ENCODE results near the gene DPP4.
"Not testable (repeated sequence)": the region's sequence is repeated elsewhere in the genome, so short reads cannot be mapped to it uniquely, and the experiment has no call there.

DPP4 gene

GRCh38 chr2:162053808-162054155, 20.2 kb downstream of the DPP4 start:
- no peak for DNase-seq

- no peak for DNase-seq
Observed at GRCh38 chr2:162053066-162053807, 20.8 kb downstream of the DPP4 start.

GRCh38 chr2:162050513-162050961, 23.5 kb downstream of the DPP4 start:
- DNase-seq, result no peak

DNA sequence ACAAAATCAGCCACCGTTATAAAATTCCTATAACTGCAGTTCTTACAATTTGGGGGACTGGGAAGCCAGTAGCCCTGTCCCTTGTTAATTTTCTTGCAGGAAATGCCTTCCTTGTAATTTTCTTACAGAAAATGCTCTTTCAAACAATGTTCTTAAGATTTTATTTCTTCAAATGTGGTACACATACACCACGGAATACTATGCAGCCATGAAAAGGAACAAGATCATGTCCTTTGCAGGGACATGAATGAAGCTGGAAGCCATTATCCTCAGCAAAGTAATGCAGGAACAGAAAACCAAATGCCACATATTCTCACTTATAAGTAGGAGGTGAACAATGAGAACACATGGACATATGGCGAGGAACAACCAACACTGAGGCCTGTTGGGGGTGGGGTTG, 24.9 kb downstream of the DPP4 start:
- DNase-seq, result not testable (repeated sequence)

DNA sequence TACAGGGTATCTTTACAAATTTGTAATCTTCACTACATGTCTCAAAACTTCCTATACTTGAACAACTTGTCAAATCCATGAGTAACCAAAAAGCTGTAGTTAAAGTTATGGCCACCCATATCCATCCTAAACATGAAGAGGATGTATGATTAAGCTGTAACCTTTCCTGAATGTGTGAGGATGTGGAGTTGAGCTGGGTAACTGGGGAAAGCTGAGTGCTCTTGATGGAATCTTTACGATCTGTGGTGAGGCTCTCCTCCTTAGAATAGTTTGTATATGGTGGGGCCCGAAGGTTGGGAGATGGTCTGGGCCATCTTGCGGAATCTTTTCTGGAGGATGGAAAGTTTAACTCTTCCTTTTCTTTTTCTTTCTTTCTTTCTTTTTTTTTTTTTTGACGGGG, 29.4 kb downstream of the DPP4 start:
- DNase-seq, result no peak

- DNase-seq, result no peak
Observed at GRCh38 chr2:162043132-162043531, 30.9 kb downstream of the DPP4 start.

DNA sequence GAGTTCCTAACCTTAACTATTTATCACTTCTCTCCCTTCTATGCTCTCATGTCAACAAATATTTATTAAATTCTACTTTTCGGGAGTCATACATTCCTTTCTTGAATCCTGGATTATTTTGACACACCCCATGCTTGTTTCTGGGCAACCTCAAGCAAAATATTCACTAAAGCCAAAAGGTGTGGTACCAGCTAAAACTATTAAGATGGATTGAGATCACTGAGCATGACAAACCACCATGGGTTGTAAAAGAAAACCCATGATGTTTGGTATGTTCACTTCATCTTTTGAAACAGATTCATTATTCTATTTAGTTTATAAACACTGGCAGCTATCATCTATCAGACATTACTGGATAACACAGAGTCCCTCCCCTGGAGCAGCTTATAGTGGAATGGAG, 32.5 kb downstream of the DPP4 start:
- no peak for DNase-seq

GRCh38 chr2:162038725-162039124, 35.3 kb downstream of the DPP4 start:
- DNase-seq, result no peak

- DNase-seq, result no peak
Observed at GRCh38 chr2:162037886-162038285, 36.1 kb downstream of the DPP4 start.

- DNase-seq, result no peak
Observed at GRCh38 chr2:162037028-162037795, 36.8 kb downstream of the DPP4 start.

GRCh38 chr2:162035981-162036380, 38.0 kb downstream of the DPP4 start:
- DNase-seq, result no peak

DNA sequence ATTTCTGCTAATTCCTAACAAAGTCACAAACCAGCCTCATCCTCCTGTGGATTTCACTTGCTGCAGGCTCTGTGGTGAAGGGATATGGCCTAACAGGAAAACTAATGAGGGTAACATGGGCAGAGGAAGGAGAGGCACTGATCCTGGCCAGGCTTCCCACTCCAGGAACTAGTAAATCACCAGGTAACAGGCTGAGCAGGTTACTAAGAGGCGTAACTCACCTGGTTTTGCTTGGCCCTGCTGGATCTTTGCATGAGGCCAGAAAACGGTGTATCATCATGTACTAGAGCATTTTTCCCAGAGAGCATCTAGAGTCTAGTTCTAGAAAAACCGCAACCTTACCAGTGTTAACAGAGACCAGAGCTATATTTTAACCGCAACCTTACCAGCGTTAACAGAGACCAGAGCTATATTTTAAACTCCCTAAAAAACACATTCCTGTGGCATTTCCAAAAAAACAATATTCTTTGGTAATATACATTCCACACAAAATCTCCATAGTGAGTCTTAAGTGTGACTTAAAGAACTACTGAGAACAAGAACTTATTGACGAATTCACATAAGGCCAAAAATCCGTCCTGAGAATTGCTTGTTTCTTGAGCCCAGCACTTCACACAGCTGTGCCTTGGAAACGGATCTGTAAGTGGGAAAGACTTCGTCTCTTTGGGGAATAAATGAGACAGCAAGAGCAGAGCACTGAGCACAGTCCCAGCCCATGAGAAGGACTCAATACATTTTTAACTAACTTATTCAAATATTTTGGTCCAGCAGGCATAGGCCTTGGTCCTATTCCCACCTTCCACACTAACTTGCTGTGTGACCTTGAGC, 43.4 kb downstream of the DPP4 start:
- DNase-seq, result no peak

DNA sequence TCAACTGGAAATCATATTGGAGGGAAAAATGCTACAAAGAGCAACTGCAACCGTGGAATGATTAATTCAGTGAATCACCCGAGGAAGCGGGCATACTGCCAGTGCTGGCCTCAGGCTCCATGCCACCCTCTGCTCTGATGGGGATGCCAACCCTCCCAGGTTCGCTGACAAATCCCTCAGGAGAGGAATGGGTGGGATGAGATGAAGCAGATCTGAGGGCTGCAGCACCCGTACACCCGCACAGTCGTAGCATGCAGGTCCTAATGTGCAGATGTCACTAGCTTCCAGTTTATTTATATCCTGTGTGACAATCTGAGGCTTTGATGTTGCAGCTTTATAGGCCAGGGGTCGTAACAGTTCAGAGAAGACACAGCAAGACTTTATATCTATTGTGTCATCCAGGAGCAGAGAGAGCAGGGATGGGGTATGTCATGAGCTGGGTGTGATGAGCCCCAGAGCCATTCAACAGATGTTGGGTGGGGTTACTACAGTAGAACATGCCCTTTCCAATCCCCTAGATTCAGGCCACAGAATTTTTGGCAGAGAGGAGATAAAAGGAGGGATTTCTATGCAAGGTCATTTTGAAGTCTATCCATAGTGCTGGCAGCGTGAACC, 44.6 kb downstream of the DPP4 start:
- DNase-seq, result no peak

- no peak for DNase-seq
Observed at GRCh38 chr2:162028511-162028910, 45.5 kb downstream of the DPP4 start.

DNA sequence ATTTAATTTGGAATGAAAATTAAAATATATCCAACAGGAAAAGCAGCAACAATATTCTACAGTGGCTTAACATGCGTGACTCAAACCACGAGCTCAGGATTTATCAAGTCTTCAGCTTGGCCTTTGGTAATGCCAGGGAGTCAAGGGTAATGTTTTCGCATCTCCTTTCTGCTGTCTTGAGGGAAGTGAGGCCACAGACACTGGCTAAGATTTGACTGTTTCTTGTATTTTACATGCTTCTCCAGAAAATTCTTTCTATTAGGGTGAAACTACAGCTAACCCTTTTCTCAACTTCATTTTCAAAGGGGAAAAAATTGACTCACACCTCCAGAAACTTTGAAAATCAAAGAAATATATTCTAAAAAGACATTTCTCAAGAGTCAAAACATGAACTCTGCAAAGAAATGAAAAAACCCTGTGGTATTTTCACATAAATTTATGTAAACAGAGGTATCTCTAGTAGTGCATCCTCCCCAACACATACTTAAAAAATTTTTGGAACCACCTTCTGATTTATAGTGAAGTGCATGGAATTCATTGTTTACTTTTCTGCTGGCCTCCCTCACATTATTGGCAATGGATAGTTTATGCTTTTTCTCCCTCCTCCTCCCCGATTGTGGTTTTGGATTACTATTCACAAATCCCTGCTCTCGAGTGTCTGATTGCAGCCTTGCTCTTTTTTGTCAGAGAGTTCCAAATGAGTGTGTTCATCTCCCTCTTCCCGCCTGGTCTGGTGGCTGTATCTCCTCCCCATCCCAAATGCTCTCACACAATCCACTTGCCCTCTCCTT, 48.7 kb downstream of the DPP4 start:
- DNase-seq, result no peak

- no peak for DNase-seq
Observed at GRCh38 chr2:162022290-162022945, 51.6 kb downstream of the DPP4 start.

- DNase-seq, result no peak
Observed at GRCh38 chr2:162021516-162022058, 52.4 kb downstream of the DPP4 start.

GRCh38 chr2:162018530-162018929, 55.5 kb downstream of the DPP4 start:
- no peak for DNase-seq

- no peak for DNase-seq
Observed at GRCh38 chr2:162017233-162017632, 56.8 kb downstream of the DPP4 start.

GRCh38 chr2:162016080-162016479, 57.9 kb downstream of the DPP4 start:
- no peak for DNase-seq

DNA sequence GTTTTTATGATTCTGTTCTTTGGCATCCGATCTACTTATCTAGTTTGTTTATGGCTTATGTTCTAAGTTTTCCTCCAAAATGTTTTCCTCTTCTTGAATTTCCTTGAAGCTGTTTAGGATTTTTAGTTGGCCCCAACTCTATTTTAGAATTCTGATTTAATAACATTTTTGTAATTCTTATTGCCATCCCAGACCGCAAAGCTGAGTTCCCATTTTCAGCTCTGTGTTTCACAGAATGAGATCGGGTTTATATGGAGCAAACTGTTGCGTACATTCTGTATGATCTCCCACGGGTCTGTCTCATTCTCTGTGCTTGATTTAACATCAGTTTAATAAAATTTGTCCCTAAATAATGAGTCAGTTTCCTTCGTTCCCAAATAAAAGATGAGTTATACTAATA, 59.3 kb downstream of the DPP4 start:
- no peak for DNase-seq

All from COR-L47 (cell line).